ENCODE measurements around the gene PLSCR4. TPM values are rescaled to one million over a fixed set of nuclear protein-coding genes. Genes with fewer than 3 reads are reported as not detected.
A peak's percentile ranks its signal among the peaks of the same experiment; 100 is the strongest.

The PLSCR4 gene
- total and polyA plus RNA-seq, 7 experiments from 2014 or later: 0.42 TPM; not detected in 6

DNA sequence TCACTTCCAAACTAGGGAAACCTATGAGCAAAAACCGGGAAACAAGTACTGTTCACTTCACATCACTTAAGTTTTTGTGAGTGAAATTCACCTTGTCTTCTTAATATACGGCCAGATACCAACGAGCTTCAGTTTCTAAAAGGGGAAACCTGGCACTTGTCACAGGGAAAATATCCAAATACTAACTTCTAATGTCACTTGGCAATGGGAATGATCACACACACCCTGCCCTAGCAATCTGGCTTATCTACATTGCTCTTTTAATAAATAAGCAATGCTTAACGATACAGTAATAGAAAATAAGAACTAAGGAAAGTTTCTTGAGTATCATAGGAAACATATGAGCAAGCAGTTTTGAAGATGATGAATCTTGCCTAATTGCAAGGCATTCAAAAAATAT is 55.3 kb downstream of the PLSCR4 start:
- no peak overlapping the region for H3K4me3 ChIP-seq (ENCODE audit: low read length)
- H3K36me3 Mint-ChIP-seq: no peaks in the 10 kb centered on the region
- no peaks in the 10 kb centered on the region for H3K9me3 ChIP-seq (ENCODE audit: control insufficient read depth in 2 of 3, low read length in 3 of 3)
- H3K27me3 ChIP-seq (ENCODE audit: control insufficient read depth in 2 of 2, insufficient read depth in 2 of 2, low read length in 2 of 2): no peaks in the 10 kb centered on the region
- no peak overlapping the region for H3K4me3 Mint-ChIP-seq
- ChIA-PET POLR2A (no interaction called here), CTCF (no interaction called here)
- intact Hi-C loops (cut with micrococcal nuclease): no loop called here
- no peak overlapping the region for H3K27ac Mint-ChIP-seq
- H3K27me3 Mint-ChIP-seq: peaks cover 0 to 14% (median 6%) of the 10 kb centered on the region in 5 donors
- no peaks in the 10 kb centered on the region for H3K9me3 Mint-ChIP-seq
- H3K4me1 ChIP-seq (ENCODE audit: control insufficient read depth in 2 of 2, insufficient read depth in 2 of 2, low read length in 2 of 2): no peaks in the 10 kb centered on the region
- ATAC-seq (no peak), DNase-seq (no peak)
- no peaks in the 10 kb centered on the region for H3K4me1 Mint-ChIP-seq
- no peak overlapping the region for H3K27ac ChIP-seq (ENCODE audit: low read depth, low read length)
- H3K36me3 ChIP-seq (ENCODE audit: control insufficient read depth in 2 of 3, insufficient read depth in 3 of 3, low read length in 3 of 3): no peaks in the 10 kb centered on the region

DNA sequence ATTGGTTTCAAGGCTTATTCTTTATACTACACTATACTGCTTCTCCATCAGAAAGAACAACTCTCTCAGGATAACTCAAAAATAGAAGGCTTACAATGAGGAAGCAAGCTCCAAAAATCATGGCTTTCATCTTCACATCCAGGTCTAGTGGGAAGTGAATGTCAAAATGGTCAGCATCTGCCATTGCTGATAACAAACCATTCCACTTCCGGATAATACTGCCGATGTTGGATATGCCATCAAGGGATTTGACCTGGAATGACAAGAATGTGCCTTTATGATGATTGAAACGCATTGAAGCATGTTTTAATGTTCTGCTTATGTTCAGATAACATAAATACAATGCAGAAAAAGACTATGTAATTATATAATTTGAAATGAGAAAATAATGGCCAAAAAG is 55.9 kb downstream of the PLSCR4 start:
- Mint-ChIP-seq H3K27ac (no peak overlapping the region), H3K4me1 (no peaks in the 10 kb centered on the region), H3K27me3 (peaks cover 0 to 16% (median 6%) of the 10 kb centered on the region in 5 donors), H3K9me3 (no peaks in the 10 kb centered on the region), H3K36me3 (no peaks in the 10 kb centered on the region), H3K4me3 (no peak overlapping the region)
- Histone ChIP-seq H3K4me3 (ENCODE audit: low read length) (no peak overlapping the region), H3K4me1 (ENCODE audit: control insufficient read depth in 2 of 2, insufficient read depth in 2 of 2, low read length in 2 of 2) (no peaks in the 10 kb centered on the region), H3K27me3 (ENCODE audit: control insufficient read depth in 2 of 2, insufficient read depth in 2 of 2, low read length in 2 of 2) (no peaks in the 10 kb centered on the region), H3K36me3 (ENCODE audit: control insufficient read depth in 2 of 3, insufficient read depth in 3 of 3, low read length in 3 of 3) (no peaks in the 10 kb centered on the region), H3K27ac (ENCODE audit: low read depth, low read length) (no peak overlapping the region), H3K9me3 (ENCODE audit: control insufficient read depth in 2 of 3, low read length in 3 of 3) (no peaks in the 10 kb centered on the region)
- POLR2A ChIA-PET: no interaction called here
- no peak for DNase-seq
- ATAC-seq: no peak
- CTCF ChIA-PET: no interaction called here
- intact Hi-C loops (cut with micrococcal nuclease): no loop called here

DNA sequence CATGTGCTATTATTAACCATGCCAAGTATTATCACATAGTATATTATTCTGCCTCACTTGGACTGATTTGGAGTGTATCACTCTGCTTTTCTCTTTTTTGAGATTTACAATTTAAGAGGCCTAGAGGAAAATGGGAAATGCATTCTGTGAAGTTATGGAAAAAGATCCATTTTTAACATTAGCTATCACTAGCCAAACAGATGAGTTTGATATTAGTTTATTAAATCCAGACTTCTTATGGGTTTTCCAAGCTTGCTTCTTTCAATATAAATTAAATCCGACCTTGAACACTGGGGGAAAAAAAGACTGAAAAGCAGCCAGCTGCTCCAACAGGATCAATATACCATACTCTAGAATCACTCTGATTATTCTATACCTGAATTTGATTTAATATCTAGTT is 59.9 kb downstream of the PLSCR4 start:
- ChIA-PET POLR2A (no interaction called here), CTCF (interaction anchor here (0.6 to 1.0 kb wide), 2 partner anchors 50 to 395 kb away, joined by 3 read pairs; no protein-coding TSS in a partner anchor)
- Histone ChIP-seq H3K9me3 (ENCODE audit: control insufficient read depth in 2 of 3, low read length in 3 of 3) (no peaks in the 10 kb centered on the region), H3K4me3 (ENCODE audit: low read length) (no peak overlapping the region), H3K27ac (ENCODE audit: low read depth, low read length) (no peak overlapping the region), H3K36me3 (ENCODE audit: control insufficient read depth in 2 of 3, insufficient read depth in 3 of 3, low read length in 3 of 3) (no peaks in the 10 kb centered on the region), H3K27me3 (ENCODE audit: control insufficient read depth in 2 of 2, insufficient read depth in 2 of 2, low read length in 2 of 2) (no peaks in the 10 kb centered on the region), H3K4me1 (ENCODE audit: control insufficient read depth in 2 of 2, insufficient read depth in 2 of 2, low read length in 2 of 2) (no peaks in the 10 kb centered on the region)
- Mint-ChIP-seq H3K36me3 (no peaks in the 10 kb centered on the region), H3K4me3 (no peak overlapping the region), H3K27ac (no peak overlapping the region), H3K27me3 (peaks cover 0 to 26% (median 5%) of the 10 kb centered on the region in 5 donors), H3K4me1 (no peaks in the 10 kb centered on the region), H3K9me3 (no peaks in the 10 kb centered on the region)
- ATAC-seq (no peak), DNase-seq (no peak)
- intact Hi-C loops (cut with micrococcal nuclease): no loop called here

DNA sequence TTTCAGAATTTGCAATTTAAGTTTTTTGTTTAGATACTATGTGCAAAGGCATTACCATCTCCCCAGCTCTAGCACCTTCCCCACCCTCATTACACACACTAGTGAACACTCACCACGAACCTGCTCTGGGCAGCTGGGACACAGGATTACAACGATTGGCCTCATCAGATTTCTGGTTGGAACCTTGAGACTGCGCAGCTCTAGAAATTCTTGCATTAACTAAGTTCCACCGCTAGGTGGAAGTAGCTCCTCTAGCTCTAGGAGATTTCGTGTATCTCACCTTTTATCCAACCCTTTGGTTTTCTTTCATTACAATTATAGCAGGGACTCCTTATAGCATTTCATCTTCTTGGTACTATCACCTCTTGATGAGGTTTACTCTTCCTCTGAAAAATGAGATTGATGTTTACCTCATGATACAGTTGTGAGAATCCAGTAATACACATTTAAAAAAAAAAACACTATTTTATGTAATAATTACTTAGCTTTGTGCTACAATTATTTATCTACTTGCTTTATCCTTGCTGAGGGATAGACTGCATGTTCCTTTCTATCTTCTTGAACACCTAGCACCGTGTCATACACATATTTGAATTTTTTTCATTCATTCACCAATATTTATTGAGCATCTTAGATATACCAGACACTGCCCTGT is 61.3 kb downstream of the PLSCR4 start:
- DNase-seq (peak in 5 of 9 donors; percentile 11 to 34 (median 12)), ATAC-seq (peak; percentile 70)
- Histone ChIP-seq H3K9me3 (ENCODE audit: control insufficient read depth in 2 of 3, low read length in 3 of 3) (no peaks in the 10 kb centered on the region), H3K27ac (ENCODE audit: low read depth, low read length) (no peak overlapping the region), H3K27me3 (ENCODE audit: control insufficient read depth in 2 of 2, insufficient read depth in 2 of 2, low read length in 2 of 2) (no peaks in the 10 kb centered on the region), H3K4me1 (ENCODE audit: control insufficient read depth in 2 of 2, insufficient read depth in 2 of 2, low read length in 2 of 2) (no peaks in the 10 kb centered on the region), H3K4me3 (ENCODE audit: low read length) (no peak overlapping the region), H3K36me3 (ENCODE audit: control insufficient read depth in 2 of 3, insufficient read depth in 3 of 3, low read length in 3 of 3) (no peaks in the 10 kb centered on the region)
- no peaks in the 10 kb centered on the region for H3K36me3 Mint-ChIP-seq
- H3K4me3 Mint-ChIP-seq: no peak overlapping the region
- ChIA-PET CTCF (interaction anchor here (0.6 to 1.6 kb wide), 6 partner anchors 29 to 500 kb away, joined by 3 to 8 read pairs (median 3); partner anchors contain the start of gene PLOD2), POLR2A (no interaction called here)
- H3K27me3 Mint-ChIP-seq: peaks cover 0 to 26% (median 5%) of the 10 kb centered on the region in 5 donors
- intact Hi-C loops (cut with micrococcal nuclease): loop anchor here (1.0 to 2.0 kb wide), 5 partner anchors 125 to 452 kb away; no protein-coding TSS in a partner anchor
- no peaks in the 10 kb centered on the region for H3K4me1 Mint-ChIP-seq
- H3K9me3 Mint-ChIP-seq: no peaks in the 10 kb centered on the region
- no peak overlapping the region for H3K27ac Mint-ChIP-seq

DNA sequence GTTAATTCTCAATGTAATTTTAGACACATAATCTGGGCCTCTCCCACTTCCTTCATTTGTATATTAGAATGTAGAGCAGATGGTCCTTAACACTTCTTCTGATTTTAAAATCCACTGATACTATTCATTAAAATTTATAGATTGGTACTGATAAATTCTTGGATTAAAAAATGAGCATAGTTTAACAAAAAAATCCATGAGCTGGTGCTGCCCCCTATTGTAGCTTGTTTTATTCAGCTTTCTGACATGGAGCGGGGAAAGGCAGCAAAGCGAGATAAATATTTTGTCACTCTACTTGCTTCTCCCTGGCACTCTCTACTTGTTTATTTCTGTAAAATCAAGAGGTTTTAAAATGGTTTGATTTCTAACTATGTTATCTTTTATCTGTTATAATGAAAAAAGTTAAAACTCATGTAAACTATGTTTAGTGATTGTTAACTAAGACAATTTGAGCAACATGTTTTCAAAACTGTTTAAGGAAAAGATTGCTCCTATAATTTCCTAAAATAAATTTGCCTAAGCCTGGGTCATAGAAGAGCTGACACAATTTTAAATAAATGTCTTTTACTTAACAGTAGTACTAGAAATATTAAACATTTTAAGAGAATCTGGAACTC is 63.5 kb downstream of the PLSCR4 start:
- intact Hi-C loops (cut with micrococcal nuclease): no loop called here
- no peak for DNase-seq
- no peak for ATAC-seq
- Histone ChIP-seq H3K27me3 (ENCODE audit: control insufficient read depth in 2 of 2, insufficient read depth in 2 of 2, low read length in 2 of 2) (no peaks in the 10 kb centered on the region), H3K9me3 (ENCODE audit: control insufficient read depth in 2 of 3, low read length in 3 of 3) (no peaks in the 10 kb centered on the region), H3K4me1 (ENCODE audit: control insufficient read depth in 2 of 2, insufficient read depth in 2 of 2, low read length in 2 of 2) (no peaks in the 10 kb centered on the region), H3K4me3 (ENCODE audit: low read length) (no peak overlapping the region), H3K27ac (ENCODE audit: low read depth, low read length) (no peak overlapping the region), H3K36me3 (ENCODE audit: control insufficient read depth in 2 of 3, insufficient read depth in 3 of 3, low read length in 3 of 3) (no peaks in the 10 kb centered on the region)
- POLR2A ChIA-PET: no interaction called here
- Mint-ChIP-seq H3K9me3 (no peaks in the 10 kb centered on the region), H3K4me1 (no peaks in the 10 kb centered on the region), H3K27ac (no peak overlapping the region), H3K36me3 (no peaks in the 10 kb centered on the region), H3K27me3 (peaks cover 0 to 17% (median 7%) of the 10 kb centered on the region in 5 donors), H3K4me3 (no peak overlapping the region)
- CTCF ChIA-PET: no interaction called here

DNA sequence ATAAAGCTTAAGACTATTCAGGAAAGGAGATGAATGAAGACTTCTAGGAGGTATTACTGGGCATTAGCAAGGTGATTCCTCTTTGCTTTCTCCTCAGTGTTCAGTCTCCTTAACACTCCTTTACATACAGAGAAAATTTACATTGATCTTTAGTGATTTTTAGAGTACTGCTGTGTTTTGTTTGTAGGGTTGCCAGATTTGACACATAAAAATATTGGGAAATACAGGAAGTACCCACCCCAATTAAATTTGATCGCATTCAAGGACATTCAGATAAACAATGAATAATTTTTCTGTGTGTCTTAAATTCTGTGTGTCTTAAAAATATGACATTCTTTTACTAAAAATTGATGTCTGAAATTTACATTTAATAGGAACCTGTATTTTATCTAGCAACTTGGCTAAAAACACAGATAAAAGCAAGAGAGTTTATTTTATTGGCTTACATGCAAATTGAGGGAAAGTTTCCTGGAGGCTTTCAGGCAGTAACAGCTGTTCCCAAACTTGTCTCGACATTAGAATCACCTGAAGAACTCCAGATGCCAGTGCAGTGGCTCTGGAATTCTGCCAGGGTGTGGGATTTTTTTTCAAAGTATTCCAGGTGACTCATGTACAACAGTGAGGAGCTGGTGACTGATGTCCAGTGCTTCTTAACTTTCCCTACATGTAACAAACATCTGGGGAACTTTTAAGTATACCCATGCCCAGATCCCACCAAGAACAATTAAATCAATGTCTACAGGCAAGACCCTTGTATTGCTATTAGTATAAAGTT is 66.5 kb downstream of the PLSCR4 start:
- Mint-ChIP-seq H3K27me3 (peaks cover 2 to 7% (median 6%) of the 10 kb centered on the region in 5 donors), H3K36me3 (no peaks in the 10 kb centered on the region), H3K4me3 (no peak overlapping the region), H3K9me3 (peaks cover 0 to 2% (median 0%) of the 10 kb centered on the region in 11 donors), H3K4me1 (no peaks in the 10 kb centered on the region), H3K27ac (no peak overlapping the region)
- no peak overlapping the region for H3K4me3 ChIP-seq (ENCODE audit: low read length)
- H3K27ac ChIP-seq (ENCODE audit: low read depth, low read length): no peak overlapping the region
- CTCF ChIA-PET: no interaction called here
- no peak for DNase-seq
- H3K4me1 ChIP-seq (ENCODE audit: control insufficient read depth in 2 of 2, insufficient read depth in 2 of 2, low read length in 2 of 2): no peaks in the 10 kb centered on the region
- intact Hi-C loops (cut with micrococcal nuclease): no loop called here
- H3K27me3 ChIP-seq (ENCODE audit: control insufficient read depth in 2 of 2, insufficient read depth in 2 of 2, low read length in 2 of 2): no peaks in the 10 kb centered on the region
- ATAC-seq: no peak
- POLR2A ChIA-PET: no interaction called here
- no peaks in the 10 kb centered on the region for H3K9me3 ChIP-seq (ENCODE audit: control insufficient read depth in 2 of 3, low read length in 3 of 3)
- no peaks in the 10 kb centered on the region for H3K36me3 ChIP-seq (ENCODE audit: control insufficient read depth in 2 of 3, insufficient read depth in 3 of 3, low read length in 3 of 3)

Measured in naive thymus-derived CD4-positive, alpha-beta T cell (primary cell).